NT2/D1 (cell line): ENCODE results near the gene IL12RB1.

Source experiments
- SUZ12 ChIP-seq: IDR thresholded peaks from 2 replicates; pipeline ENCODE4 v1.6.1; 2011; ENCODE audit not compliant: insufficient read length, insufficient read depth; ENCODE audit errors: extremely low read depth
- YY1 ChIP-seq: IDR thresholded peaks from 2 replicates; pipeline ENCODE4 v1.6.1; 2011; ENCODE audit not compliant: insufficient read length, insufficient read depth
- ZNF274 ChIP-seq: IDR thresholded peaks from 2 replicates; pipeline ENCODE4 v1.6.1; 2011; ENCODE audit warnings: mild to moderate bottlenecking, low read depth, low read length

- TF ChIP-seq ZNF274, result no peak
- TF ChIP-seq SUZ12, result no peak
- TF ChIP-seq YY1, result no peak
Observed at GRCh38 chr19:18096258-18096657, 9.5 kb upstream of the IL12RB1 start.
